GOT3 (cell line): ENCODE measurements around the gene ZNF778.

Experiments used
- DNase-seq: peaks from one replicate; lab custom pipeline; 2025; ENCODE audit warnings: mixed read lengths; lab: John Stamatoyannopoulos, UW

The ZNF778 gene

DNA sequence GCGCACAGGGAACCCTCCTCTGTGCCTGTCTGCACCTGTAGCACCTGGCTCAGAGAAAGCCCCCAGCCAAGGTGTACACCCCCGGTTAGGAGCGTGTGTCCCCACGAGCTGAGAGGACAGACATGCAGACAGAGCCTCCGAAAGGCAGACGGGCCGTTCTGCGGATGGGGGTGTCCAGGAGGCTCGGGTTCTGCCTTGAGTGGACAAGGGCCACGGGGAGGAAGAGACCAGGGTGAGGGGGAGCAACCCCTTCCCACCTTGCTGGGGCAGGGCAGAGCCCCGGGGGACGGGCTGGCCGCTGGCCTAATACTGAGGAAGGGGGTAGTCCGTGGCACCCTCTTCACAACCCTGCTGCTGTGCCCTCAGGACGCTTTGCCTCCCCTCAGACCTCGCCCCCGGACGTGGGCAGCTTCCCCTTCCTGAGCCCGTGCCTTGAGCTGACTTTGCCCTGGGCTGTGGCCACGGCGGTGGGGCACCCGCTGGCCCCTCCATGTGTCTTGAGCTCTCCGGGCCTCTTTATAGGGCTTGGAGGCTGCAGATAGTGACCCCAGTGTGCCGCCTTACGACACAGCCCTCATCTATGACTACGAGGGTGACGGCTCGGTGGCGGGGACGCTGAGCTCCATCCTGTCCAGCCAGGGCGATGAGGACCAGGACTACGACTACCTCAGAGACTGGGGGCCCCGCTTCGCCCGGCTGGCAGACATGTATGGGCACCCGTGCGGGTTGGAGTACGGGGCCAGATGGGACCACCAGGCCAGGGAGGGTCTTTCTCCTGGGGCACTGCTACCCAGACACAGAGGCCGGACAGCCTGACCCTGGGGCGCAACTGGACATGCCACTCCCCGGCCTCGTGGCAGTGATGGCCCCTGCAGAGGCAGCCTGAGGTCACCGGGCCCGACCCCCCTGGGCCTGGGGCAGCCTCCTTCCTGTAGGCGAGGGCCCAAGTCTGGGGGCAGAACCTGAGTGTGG, 22.9 kb upstream of the ZNF778 start:
- no peak for DNase-seq

- DNase-seq = no peak
Observed at GRCh38 chr16:89195521-89196171, 21.9 kb upstream of the ZNF778 start.

GRCh38 chr16:89197033-89197632, 20.4 kb upstream of the ZNF778 start:
- no peak for DNase-seq

GRCh38 chr16:89197633-89198416, 19.7 kb upstream of the ZNF778 start:
- no peak for DNase-seq

DNA sequence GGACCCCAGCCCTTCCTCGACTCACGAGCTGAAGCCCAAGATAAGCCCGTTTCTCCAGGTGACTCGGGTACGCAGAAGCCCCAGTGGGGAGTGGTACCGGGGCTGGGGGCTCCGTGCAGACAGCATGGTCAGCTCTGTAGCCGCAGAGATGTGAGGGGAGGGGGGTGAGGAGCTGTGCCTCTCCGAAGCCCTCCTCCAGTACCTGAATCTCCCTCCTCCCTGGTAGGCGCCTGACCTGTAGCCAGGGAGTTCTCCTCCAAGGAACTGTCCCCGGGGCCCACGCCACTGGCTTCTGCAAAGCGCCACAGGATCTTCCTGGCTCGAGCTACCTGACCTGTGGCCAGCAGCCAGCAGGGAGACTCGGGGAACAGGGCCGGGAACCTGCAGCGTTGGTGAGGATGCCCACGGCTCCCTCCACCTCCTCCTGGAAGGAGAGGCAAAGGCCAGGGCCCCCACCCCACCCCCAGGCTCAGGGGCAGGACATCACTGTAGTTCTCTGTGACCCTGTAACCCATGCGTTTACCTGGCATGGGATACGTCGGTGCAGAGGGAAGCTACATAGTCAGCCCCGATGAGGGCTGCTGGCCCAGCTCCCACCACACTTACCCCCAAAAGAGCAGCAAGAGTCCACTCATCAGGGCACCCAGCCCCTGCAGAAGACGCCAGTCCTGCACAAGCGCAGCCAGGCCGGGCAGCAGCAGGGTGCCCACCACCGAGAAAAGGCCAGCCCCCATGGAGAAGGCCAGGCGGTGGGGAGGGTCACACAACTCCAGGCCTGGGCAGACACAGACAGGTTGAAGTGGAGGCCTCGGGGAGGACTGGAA, 18.9 kb upstream of the ZNF778 start:
- DNase-seq = no peak

- DNase-seq = no peak
Observed at GRCh38 chr16:89199241-89200123, 18.0 kb upstream of the ZNF778 start.

DNA sequence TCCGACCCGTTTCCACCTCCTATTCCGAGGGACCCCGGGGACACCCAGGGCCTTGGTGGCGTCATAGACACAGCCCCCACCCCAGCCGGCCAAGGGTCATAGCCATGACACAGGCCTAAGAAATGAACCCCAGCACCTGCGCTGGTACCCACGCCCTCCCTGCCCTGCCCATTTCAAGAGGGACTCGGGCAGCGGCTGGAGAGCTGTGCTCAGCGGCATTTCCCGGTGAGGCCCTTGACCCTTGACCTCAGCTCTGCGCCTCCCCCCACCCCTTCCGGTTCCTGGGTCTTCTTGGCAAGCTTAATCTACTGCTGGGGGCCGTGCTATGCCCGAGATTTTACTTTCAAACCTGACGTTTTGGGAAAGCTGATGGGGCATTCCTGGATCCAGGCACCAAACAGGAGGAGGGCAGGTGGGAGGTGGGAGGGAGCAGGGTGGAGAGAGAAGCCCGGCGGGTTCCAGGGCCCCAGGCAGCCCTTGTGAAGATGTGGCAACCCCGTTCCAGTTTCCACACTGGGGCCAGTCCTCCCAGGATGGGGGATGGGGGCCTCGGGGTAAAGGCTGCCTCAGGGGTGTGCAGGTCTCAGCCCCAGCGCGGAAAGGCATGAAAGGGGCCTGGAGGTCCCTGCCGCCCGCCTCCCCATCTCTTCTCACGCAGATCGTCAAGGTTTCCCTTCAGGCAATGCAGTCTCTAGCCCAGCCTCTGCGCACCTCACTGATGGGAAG, 17.2 kb upstream of the ZNF778 start, which contains the start of gene SLC22A31:
TSS of gene SLC22A31 (minus strand) at position 414 of the 726 bp plus-strand sequence. CDS start at position 378, 36 bp downstream.
- no peak for DNase-seq

DNA sequence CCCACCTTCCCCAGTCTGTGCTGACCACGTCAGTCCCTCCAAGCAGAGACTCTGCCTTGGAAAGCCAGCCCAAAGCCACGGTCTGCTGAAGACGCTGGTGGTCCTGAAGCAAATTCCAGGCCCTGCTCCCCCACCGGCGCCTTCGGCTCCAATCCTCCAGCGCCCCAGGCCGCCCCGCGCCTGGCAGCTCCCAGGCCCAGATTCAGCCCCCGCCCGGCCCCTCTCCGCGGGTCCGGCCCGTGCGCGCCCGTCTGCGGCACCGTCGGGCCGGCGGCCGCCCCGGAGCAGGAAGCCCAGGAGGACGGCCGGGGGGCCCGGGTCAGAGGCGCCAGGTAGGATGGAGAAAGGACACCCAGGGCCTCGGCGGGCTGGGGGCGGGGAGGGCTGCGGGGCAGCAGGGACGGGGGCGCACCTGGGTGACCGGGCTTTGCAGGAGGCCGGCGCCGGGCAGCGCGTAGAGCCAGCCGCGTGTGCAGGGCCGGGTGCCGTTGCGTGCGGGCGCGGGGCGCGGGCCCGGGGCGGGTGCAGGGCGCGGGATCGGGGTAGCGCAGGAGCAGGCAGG, 16.6 kb upstream of the ZNF778 start:
- DNase-seq = no peak

GRCh38 chr16:89201439-89202377, 15.8 kb upstream of the ZNF778 start:
- DNase-seq = no peak

- DNase-seq = no peak
Observed at GRCh38 chr16:89202422-89203215, 14.9 kb upstream of the ZNF778 start.

- no peak for DNase-seq
Observed at GRCh38 chr16:89207993-89208392, 9.5 kb upstream of the ZNF778 start.

- DNase-seq = no peak
Observed at GRCh38 chr16:89209522-89210044, 7.9 kb upstream of the ZNF778 start.

DNA sequence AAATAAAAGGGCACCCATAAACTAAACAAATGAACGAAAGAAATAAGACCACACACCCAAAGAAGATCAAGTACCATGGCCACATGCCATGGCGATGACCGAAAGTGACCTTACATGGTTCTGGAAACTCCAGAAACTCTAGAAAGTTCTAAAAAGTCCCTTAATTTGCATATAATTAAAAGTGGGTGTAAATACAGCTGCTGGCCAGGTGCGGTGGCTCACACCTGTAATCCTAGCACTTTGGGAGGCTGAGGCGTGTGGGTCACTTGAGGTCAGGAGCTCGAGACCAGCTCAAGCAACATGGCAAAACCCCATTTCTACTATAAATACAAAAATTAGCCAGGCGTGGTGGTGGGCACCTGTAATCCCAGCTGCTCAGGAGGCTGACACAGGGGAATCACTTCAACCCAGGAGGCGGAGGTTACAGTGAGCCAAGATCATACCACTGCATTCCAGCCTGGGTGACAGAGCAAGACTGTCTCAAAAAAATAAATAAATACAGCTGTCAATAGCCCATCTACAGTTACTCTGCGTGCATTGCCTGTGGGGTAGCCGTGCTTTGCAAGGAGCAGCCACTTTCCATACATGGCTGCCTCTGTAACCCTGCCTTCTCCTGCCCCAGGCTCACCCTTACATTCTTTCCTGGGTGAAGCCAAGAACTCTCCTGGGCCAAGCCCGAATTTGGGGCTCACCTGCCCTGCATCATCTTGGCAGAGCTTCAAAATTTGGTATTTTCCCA, 7.2 kb upstream of the ZNF778 start:
- DNase-seq = no peak

DNA sequence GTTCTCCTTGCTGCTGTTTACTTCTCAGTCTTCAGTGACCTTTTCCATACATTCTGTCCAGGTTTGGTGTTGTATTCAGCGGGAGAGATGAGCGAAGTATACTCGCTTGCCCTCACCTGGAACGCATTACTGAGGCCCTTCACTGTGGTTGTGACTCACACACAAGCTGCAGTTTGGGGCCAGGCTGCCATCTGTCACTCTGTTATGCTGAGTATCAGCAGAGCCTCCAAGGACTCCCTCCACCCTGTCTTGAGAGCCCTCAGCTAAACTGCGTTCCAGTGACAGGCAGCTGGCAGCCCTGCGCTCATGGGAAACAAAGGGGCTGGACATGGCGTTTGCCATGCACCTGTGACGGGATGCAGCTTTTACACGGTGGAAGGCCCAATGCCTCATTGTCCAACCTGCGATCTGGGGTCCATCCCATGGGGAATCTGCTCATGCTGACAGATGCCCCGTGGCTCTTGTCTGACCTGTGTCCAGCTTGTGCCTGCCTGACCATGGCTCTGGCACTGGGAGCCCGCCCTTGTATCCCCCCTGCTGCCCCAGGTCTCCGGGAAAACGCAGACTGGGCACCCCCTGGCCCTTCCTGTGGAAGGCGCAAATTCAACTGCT, 6.5 kb upstream of the ZNF778 start:
- DNase-seq = no peak

GRCh38 chr16:89216315-89217137, 977 bp upstream of the ZNF778 start:
- no peak for DNase-seq
